WTC11 (cell line): ENCODE measurements around the gene CNOT10.

ENCODE experiments used
- CREB1 ChIP-seq: sonication (generic); formaldehyde crosslinking; IDR thresholded peaks from 2 replicates; pipeline ENCODE4 v1.8.0; 2023; ENCODE audit warnings: mild to moderate bottlenecking, missing genetic modification reagents
- CREM ChIP-seq: sonication (generic); formaldehyde crosslinking; IDR thresholded peaks from 2 replicates; pipeline ENCODE4 v1.8.1; 2022; ENCODE audit warnings: mild to moderate bottlenecking, missing genetic modification reagents, moderate library complexity
- ETV6 ChIP-seq: sonication (generic); formaldehyde crosslinking; IDR thresholded peaks from 2 replicates; pipeline ENCODE4 v1.8.1; 2022; ENCODE audit warnings: mild to moderate bottlenecking, missing genetic modification reagents
- TEAD4 ChIP-seq: sonication (generic); formaldehyde crosslinking; IDR thresholded peaks from 2 replicates; pipeline ENCODE4 v1.8.0; 2022; ENCODE audit warnings: mild to moderate bottlenecking, missing genetic modification reagents
- TF ChIP-seq, protein P1 (sequence below): fragments of 200-600 bp; IDR thresholded peaks from 2 replicates; pipeline ENCODE4 v1.8.0; 2022; ENCODE audit warnings: antibody characterized with exemption
- TF ChIP-seq, protein P2 (sequence below): sonication (generic); formaldehyde crosslinking; IDR thresholded peaks from 2 replicates; pipeline ENCODE4 v1.8.0; 2022; ENCODE audit warnings: mild to moderate bottlenecking, missing genetic modification reagents
- TF ChIP-seq, protein P3 (sequence below): sonication (generic); formaldehyde crosslinking; IDR thresholded peaks from 2 replicates; pipeline ENCODE4 v1.8.1; 2023; ENCODE audit warnings: mild to moderate bottlenecking, moderate library complexity, missing genetic modification reagents
- TF ChIP-seq, protein P4 (sequence below): sonication (generic); formaldehyde crosslinking; IDR thresholded peaks from 2 replicates; pipeline ENCODE4 v1.8.1; 2022; ENCODE audit warnings: mild to moderate bottlenecking, moderate library complexity, missing genetic modification reagents

DNA sequence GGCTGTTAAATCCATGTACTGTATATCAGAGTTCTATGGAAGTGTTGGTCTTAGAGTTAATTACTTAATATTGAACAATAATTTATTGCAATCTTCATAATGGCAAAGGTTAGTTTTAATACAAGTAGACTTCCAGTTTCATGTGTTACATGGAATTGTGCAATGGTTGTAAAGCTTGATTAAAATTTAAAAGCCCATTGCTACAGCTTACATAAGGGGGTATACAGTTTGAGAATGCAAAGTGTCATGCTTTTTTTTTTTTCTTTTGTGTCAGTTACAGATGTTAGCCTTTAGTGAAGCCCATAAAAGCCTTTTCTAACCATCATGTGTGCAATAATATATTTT, 22.0 kb downstream of the CNOT10 start:
- TF ChIP-seq, protein P1, sequence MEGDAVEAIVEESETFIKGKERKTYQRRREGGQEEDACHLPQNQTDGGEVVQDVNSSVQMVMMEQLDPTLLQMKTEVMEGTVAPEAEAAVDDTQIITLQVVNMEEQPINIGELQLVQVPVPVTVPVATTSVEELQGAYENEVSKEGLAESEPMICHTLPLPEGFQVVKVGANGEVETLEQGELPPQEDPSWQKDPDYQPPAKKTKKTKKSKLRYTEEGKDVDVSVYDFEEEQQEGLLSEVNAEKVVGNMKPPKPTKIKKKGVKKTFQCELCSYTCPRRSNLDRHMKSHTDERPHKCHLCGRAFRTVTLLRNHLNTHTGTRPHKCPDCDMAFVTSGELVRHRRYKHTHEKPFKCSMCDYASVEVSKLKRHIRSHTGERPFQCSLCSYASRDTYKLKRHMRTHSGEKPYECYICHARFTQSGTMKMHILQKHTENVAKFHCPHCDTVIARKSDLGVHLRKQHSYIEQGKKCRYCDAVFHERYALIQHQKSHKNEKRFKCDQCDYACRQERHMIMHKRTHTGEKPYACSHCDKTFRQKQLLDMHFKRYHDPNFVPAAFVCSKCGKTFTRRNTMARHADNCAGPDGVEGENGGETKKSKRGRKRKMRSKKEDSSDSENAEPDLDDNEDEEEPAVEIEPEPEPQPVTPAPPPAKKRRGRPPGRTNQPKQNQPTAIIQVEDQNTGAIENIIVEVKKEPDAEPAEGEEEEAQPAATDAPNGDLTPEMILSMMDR: no peak
- TF ChIP-seq ETV6 (no peak), CREM (no peak), TEAD4 (CRISPR knock-in tag) (no peak), CREB1 (CRISPR knock-in tag) (no peak)
- TF ChIP-seq, protein P2, sequence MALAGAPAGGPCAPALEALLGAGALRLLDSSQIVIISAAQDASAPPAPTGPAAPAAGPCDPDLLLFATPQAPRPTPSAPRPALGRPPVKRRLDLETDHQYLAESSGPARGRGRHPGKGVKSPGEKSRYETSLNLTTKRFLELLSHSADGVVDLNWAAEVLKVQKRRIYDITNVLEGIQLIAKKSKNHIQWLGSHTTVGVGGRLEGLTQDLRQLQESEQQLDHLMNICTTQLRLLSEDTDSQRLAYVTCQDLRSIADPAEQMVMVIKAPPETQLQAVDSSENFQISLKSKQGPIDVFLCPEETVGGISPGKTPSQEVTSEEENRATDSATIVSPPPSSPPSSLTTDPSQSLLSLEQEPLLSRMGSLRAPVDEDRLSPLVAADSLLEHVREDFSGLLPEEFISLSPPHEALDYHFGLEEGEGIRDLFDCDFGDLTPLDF: no peak
- TF ChIP-seq, protein P3, sequence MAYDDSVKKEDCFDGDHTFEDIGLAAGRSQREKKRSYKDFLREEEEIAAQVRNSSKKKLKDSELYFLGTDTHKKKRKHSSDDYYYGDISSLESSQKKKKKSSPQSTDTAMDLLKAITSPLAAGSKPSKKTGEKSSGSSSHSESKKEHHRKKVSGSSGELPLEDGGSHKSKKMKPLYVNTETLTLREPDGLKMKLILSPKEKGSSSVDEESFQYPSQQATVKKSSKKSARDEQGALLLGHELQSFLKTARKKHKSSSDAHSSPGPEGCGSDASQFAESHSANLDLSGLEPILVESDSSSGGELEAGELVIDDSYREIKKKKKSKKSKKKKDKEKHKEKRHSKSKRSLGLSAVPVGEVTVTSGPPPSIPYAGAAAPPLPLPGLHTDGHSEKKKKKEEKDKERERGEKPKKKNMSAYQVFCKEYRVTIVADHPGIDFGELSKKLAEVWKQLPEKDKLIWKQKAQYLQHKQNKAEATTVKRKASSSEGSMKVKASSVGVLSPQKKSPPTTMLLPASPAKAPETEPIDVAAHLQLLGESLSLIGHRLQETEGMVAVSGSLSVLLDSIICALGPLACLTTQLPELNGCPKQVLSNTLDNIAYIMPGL (CRISPR knock-in tag): no peak
- TF ChIP-seq, protein P4, sequence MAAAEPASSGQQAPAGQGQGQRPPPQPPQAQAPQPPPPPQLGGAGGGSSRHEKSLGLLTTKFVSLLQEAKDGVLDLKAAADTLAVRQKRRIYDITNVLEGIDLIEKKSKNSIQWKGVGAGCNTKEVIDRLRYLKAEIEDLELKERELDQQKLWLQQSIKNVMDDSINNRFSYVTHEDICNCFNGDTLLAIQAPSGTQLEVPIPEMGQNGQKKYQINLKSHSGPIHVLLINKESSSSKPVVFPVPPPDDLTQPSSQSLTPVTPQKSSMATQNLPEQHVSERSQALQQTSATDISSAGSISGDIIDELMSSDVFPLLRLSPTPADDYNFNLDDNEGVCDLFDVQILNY (CRISPR knock-in tag): no peak
